ENCODE measurements around the gene HNRNPK. TPM values are rescaled to one million over a fixed set of nuclear protein-coding genes. Genes with fewer than 3 reads are reported as not detected.
A peak's percentile ranks its signal among the peaks of the same experiment; 100 is the strongest.

Gene HNRNPK
- total and polyA plus RNA-seq, 2 of the 13 experiments (the other 11 are each of a cell fraction or from before 2014, with no cell fraction given) = 321 to 712 TPM

- TF ChIP-seq ARID2 (CRISPR knock-in tag; IDR thresholded peaks at IDR 0.05; ENCODE audit: borderline replicate concordance) (no peak), ZNF773 (CRISPR knock-in tag; IDR thresholded peaks at IDR 0.05; ENCODE audit: borderline replicate concordance) (no peak), ZNF468 (CRISPR knock-in tag; IDR thresholded peaks at IDR 0.05) (no peak), MAFK (conservative IDR thresholded peaks at IDR 0.05 in 1 of 2, IDR thresholded peaks at IDR 0.05 in 1 of 2; ENCODE audit: low read length in 2 of 2) (peak; percentile 12 to 23; a peak in 1 of 4 replicates), HDAC1 (CRISPR knock-in tag; IDR thresholded peaks at IDR 0.05) (0 out of 2 replicates have a peak, but pooled peaks have one; percentile 20), ZFX (CRISPR knock-in tag; IDR thresholded peaks at IDR 0.05; ENCODE audit: low read depth) (peak; percentile 40; the same call in 1 of the 2 replicates), HNF4A (CRISPR knock-in tag; IDR thresholded peaks at IDR 0.05) (peak; percentile 37; the same call in 1 of the 2 replicates), SOX6 (IDR thresholded peaks at IDR 0.05) (no peak), SOX6 (CRISPR knock-in tag; IDR thresholded peaks at IDR 0.05) (peak; percentile 18; the same call in 1 of the 2 replicates), AFF4 (CRISPR knock-in tag; IDR thresholded peaks at IDR 0.05) (no peak), ISX (CRISPR knock-in tag; conservative IDR thresholded peaks at IDR 0.05) (no peak), CREM (IDR thresholded peaks at IDR 0.05) (no peak), CREM (CRISPR knock-in tag; IDR thresholded peaks at IDR 0.05) (no peak), TFAP4 (IDR thresholded peaks at IDR 0.05; ENCODE audit: borderline replicate concordance, low read depth) (0 out of 2 replicates have a peak, but pooled peaks have one; percentile 12), SKIL (CRISPR knock-in tag; IDR thresholded peaks at IDR 0.05; ENCODE audit: borderline replicate concordance) (no peak), ZUFSP (CRISPR knock-in tag; IDR thresholded peaks at IDR 0.05; ENCODE audit: borderline replicate concordance) (no peak), FOXK1 (CRISPR knock-in tag; IDR thresholded peaks at IDR 0.05; ENCODE audit: borderline replicate concordance, low read depth) (no peak), TEAD3 (CRISPR knock-in tag; optimal IDR thresholded peaks at IDR 0.05; ENCODE audit: borderline replicate concordance) (peak; percentile 52), ZNF543 (CRISPR knock-in tag; IDR thresholded peaks at IDR 0.05) (peak; percentile 59; the same call in 1 of the 2 replicates), LCORL (IDR thresholded peaks at IDR 0.05) (no peak), LCORL (CRISPR knock-in tag; IDR thresholded peaks at IDR 0.05) (peak; percentile 54; the same call in 1 of the 2 replicates), ZNF879 (CRISPR knock-in tag; IDR thresholded peaks at IDR 0.05) (no peak)
Measured at GRCh38 chr9:83959061-83959460, 21.0 kb downstream of the HNRNPK start (continued).

Measured in HepG2 (cell line).